Suprapubic skin (tissue), 3 donors: ENCODE measurements around the gene TAPBP.

Experiments
- CTCF ChIP-seq, 2 donors: fragments of 200-600 bp in 1 of 2; fragments of 450-650 bp in 1 of 2; sonication (generic) in 1 of 2; IDR thresholded peaks; one replicate each; pipeline ENCODE4 v1.5.1; 2016 to 2019; ENCODE audit warnings: antibody characterized with exemption in 2 of 2, mild to moderate bottlenecking in 1 of 2, moderate library complexity in 1 of 2
- POLR2A ChIP-seq, 2 donors: fragments of 450-650 bp; IDR thresholded peaks; one replicate each; pipeline ENCODE4 v1.6.1; 2017; ENCODE audit warnings: antibody characterized with exemption in 2 of 2, mild to moderate bottlenecking in 2 of 2, moderate library complexity in 2 of 2

- no peak for TF ChIP-seq CTCF (IDR thresholded peaks at IDR 0.05)
- no peak for TF ChIP-seq POLR2A (IDR thresholded peaks at IDR 0.05)
These were observed 34.6 kb downstream of the TAPBP start for GRCh38 chr6:33279257-33279695.
